K562 (cell line): ENCODE data around the gene TMEM129. TPM values are rescaled to one million over a fixed set of nuclear protein-coding genes. Genes with fewer than 3 reads are reported as not detected.
A peak's percentile ranks its signal among the peaks of the same experiment; 100 is the strongest.

Experiments used
- CEBPB ChIP-seq: fragments of 450-650 bp; IDR thresholded peaks from 2 replicates; pipeline ENCODE4 v1.6.1; 2016; ENCODE audit warnings: missing genetic modification characterization, missing compliant biosample characterization
- EGR1 ChIP-seq: fragments of 450-650 bp; conservative IDR thresholded peaks from 2 replicates; pipeline ENCODE4 v1.6.1; 2017; ENCODE audit warnings: mild to moderate bottlenecking
- KDM2B ChIP-seq: fragments of 250-450 bp; sonication (Bioruptor Pico); IDR thresholded peaks from 2 replicates; pipeline ENCODE4 v1.8.0; 2021; ENCODE audit warnings: mild to moderate bottlenecking, moderate library complexity
- KLF13 ChIP-seq: fragments of 450-650 bp; IDR thresholded peaks from 2 replicates; pipeline ENCODE4 v1.6.1; 2016; ENCODE audit warnings: missing genetic modification characterization, low read depth, mild to moderate bottlenecking, missing compliant biosample characterization, moderate library complexity, borderline replicate concordance
- L3MBTL2 ChIP-seq: fragments of 450-650 bp; IDR thresholded peaks from 2 replicates; pipeline ENCODE4 v1.6.1; 2016; ENCODE audit warnings: mild to moderate bottlenecking, moderate library complexity
- NR2F6 ChIP-seq: fragments of 450-650 bp; formaldehyde crosslinking; IDR thresholded peaks from 2 replicates; pipeline ENCODE4 v1.4.0; 2020; ENCODE audit warnings: mild to moderate bottlenecking
- POLR3G ChIP-seq: IDR thresholded peaks from 2 replicates; pipeline ENCODE4 v1.6.1; 2011; ENCODE audit not compliant: insufficient read length, insufficient replicate concordance; ENCODE audit errors: extremely low read depth
- SMARCB1 ChIP-seq: IDR thresholded peaks from 2 replicates; pipeline ENCODE4 v1.6.1; 2011; ENCODE audit warnings: improper control_type of control experiment, low read depth; ENCODE audit not compliant: insufficient read length
- TEAD4 ChIP-seq, 2 experiments: sonication (generic) in 1 of 2; formaldehyde crosslinking in 1 of 2; IDR thresholded peaks; 2 replicates each; pipeline versions ENCODE4 v1.6.1 to v1.8.0; 2012 to 2022; ENCODE audit warnings: borderline replicate concordance in 1 of 2, inconsistent platforms in 1 of 2, low read length in 1 of 2, mild to moderate bottlenecking in 1 of 2, missing genetic modification reagents in 1 of 2
- ZC3H4 ChIP-seq: sonication (generic); formaldehyde crosslinking; IDR thresholded peaks from 2 replicates; pipeline ENCODE4 v1.9.0; 2021; ENCODE audit warnings: missing genetic modification reagents, borderline replicate concordance
- ZNF146 ChIP-seq: IDR thresholded peaks from one replicate; pipeline ENCODE4 v1.6.1; 2018; ENCODE audit warnings: missing compliant biosample characterization; ENCODE audit not compliant: unreplicated experiment
- ZNF224 ChIP-seq: sonication (generic); formaldehyde crosslinking; IDR thresholded peaks from 2 replicates; pipeline ENCODE4 v1.8.0; 2022; ENCODE audit warnings: mild to moderate bottlenecking, missing genetic modification reagents
- ZNF444 ChIP-seq: fragments of 250-450 bp; sonication (Bioruptor Pico); IDR thresholded peaks from 2 replicates; pipeline ENCODE4 v1.4.0; 2020; ENCODE audit warnings: mild to moderate bottlenecking, moderate library complexity
- ZNF586 ChIP-seq: fragments of 450-650 bp; formaldehyde crosslinking; conservative IDR thresholded peaks from 2 replicates; pipeline ENCODE4 v1.4.0; 2020; ENCODE audit warnings: mild to moderate bottlenecking, moderate library complexity
- polyA plus RNA-seq, 8 experiments: library from polyadenylated mRNA; depleted of rRNA in 4 of 8; stranded (reverse) in 5 of 8; unstranded in 3 of 8; fragments of >200 nt; fragmentation: Nextera tagmentation in 2 of 8; fragmentation: Illumina TruSeq in 1 of 8; extraction: Ambion mirVana in 2 of 8; extraction: Trizol in 1 of 8; gene quantifications; 2 replicates each; pipeline versions ENCODE4 v1.2.1 to v1.2.3, GENCODE V29; 2011 to 2014; ENCODE audit warnings: inconsistent platforms in 1 of 8, missing spikeins in 1 of 8
- total RNA-seq, 7 experiments: library from RNA; depleted of rRNA in 6 of 7; stranded (reverse); fragments of >200 nt in 6 of 7; fragmentation: Illumina TruSeq in 2 of 7; extraction: Trizol in 2 of 7; gene quantifications; 2 replicates each; pipeline versions ENCODE4 v1.2.1 to v1.2.3, GENCODE V29; 2011 to 2021; ENCODE audit warnings: low replicate concordance in 1 of 7
- TF ChIP-seq, protein P1 (sequence below): fragments of 450-650 bp; formaldehyde crosslinking; IDR thresholded peaks from 2 replicates; pipeline ENCODE4 v1.4.0; 2020; ENCODE audit warnings: mild to moderate bottlenecking, moderate library complexity
- TF ChIP-seq, protein P2 (sequence below): IDR thresholded peaks from 2 replicates; pipeline ENCODE4 v1.6.1; 2016; ENCODE audit warnings: missing genetic modification characterization, missing compliant biosample characterization
- TF ChIP-seq, protein P3 (sequence below), 2 experiments: fragments of 450-650 bp in 1 of 2; sonication (generic) in 1 of 2; formaldehyde crosslinking in 1 of 2; IDR thresholded peaks; 2 replicates each; pipeline versions ENCODE4 v1.7.1 to v1.9.0; 2016 to 2022; ENCODE audit warnings: inconsistent platforms in 1 of 2, mild to moderate bottlenecking in 1 of 2, missing genetic modification reagents in 1 of 2

TMEM129 gene
- total and polyA plus RNA-seq, 9 of the 15 experiments (the other 6 are each of a cell fraction or from before 2014, with no cell fraction given), result 0.34 to 47.2 (median 18.8) TPM

DNA sequence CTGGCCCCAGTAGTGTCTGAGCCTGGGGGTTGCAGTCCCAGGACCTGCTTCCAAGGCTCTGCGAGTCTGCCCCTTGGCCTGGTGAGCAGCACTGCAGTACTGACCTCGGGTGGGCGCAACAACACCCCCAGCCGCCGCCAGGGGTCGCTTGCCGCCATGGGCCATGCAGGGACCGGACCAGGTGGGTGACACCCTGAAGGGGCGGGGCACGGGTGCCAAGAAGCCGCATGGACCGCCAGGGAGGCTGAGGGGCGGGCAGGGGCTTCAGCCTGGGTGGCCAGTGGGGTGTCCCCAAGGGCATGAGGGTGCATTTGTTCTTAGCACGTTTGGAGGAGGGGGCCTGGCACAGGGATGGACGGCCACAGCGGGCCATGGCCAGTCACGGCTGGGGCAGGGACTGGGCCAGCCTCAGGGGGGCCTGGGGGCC, 25.2 kb upstream of the TMEM129 start (continued):
- TF ChIP-seq TEAD4 (IDR thresholded peaks at IDR 0.05; ENCODE audit: low read length) (no peak), TEAD4 (CRISPR knock-in tag; IDR thresholded peaks at IDR 0.05; ENCODE audit: borderline replicate concordance) (no peak), NR2F6 (CRISPR knock-in tag) (no peak), ZNF586 (CRISPR knock-in tag) (no peak), ZNF146 (no peak), KLF13 (tag) (0 out of 2 replicates have a peak, but pooled peaks have one; percentile 42), KDM2B (CRISPR knock-in tag) (no peak), ZC3H4 (CRISPR knock-in tag) (no peak), EGR1 (no peak), CEBPB (no peak), ZNF224 (CRISPR knock-in tag) (no peak), SMARCB1 (no peak), L3MBTL2 (0 out of 2 replicates have a peak, but pooled peaks have one; percentile 24), ZNF444 (CRISPR knock-in tag) (no peak), POLR3G (no peak)
- TF ChIP-seq, protein P1, sequence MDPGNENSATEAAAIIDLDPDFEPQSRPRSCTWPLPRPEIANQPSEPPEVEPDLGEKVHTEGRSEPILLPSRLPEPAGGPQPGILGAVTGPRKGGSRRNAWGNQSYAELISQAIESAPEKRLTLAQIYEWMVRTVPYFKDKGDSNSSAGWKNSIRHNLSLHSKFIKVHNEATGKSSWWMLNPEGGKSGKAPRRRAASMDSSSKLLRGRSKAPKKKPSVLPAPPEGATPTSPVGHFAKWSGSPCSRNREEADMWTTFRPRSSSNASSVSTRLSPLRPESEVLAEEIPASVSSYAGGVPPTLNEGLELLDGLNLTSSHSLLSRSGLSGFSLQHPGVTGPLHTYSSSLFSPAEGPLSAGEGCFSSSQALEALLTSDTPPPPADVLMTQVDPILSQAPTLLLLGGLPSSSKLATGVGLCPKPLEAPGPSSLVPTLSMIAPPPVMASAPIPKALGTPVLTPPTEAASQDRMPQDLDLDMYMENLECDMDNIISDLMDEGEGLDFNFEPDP (CRISPR knock-in tag), result no peak
- TF ChIP-seq, protein P2, sequence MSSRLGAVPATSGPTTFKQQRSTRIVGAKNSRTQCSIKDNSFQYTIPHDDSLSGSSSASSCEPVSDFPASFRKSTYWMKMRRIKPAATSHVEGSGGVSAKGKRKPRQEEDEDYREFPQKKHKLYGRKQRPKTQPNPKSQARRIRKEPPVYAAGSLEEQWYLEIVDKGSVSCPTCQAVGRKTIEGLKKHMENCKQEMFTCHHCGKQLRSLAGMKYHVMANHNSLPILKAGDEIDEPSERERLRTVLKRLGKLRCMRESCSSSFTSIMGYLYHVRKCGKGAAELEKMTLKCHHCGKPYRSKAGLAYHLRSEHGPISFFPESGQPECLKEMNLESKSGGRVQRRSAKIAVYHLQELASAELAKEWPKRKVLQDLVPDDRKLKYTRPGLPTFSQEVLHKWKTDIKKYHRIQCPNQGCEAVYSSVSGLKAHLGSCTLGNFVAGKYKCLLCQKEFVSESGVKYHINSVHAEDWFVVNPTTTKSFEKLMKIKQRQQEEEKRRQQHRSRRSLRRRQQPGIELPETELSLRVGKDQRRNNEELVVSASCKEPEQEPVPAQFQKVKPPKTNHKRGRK (tag), result no peak
- TF ChIP-seq, protein P3, sequence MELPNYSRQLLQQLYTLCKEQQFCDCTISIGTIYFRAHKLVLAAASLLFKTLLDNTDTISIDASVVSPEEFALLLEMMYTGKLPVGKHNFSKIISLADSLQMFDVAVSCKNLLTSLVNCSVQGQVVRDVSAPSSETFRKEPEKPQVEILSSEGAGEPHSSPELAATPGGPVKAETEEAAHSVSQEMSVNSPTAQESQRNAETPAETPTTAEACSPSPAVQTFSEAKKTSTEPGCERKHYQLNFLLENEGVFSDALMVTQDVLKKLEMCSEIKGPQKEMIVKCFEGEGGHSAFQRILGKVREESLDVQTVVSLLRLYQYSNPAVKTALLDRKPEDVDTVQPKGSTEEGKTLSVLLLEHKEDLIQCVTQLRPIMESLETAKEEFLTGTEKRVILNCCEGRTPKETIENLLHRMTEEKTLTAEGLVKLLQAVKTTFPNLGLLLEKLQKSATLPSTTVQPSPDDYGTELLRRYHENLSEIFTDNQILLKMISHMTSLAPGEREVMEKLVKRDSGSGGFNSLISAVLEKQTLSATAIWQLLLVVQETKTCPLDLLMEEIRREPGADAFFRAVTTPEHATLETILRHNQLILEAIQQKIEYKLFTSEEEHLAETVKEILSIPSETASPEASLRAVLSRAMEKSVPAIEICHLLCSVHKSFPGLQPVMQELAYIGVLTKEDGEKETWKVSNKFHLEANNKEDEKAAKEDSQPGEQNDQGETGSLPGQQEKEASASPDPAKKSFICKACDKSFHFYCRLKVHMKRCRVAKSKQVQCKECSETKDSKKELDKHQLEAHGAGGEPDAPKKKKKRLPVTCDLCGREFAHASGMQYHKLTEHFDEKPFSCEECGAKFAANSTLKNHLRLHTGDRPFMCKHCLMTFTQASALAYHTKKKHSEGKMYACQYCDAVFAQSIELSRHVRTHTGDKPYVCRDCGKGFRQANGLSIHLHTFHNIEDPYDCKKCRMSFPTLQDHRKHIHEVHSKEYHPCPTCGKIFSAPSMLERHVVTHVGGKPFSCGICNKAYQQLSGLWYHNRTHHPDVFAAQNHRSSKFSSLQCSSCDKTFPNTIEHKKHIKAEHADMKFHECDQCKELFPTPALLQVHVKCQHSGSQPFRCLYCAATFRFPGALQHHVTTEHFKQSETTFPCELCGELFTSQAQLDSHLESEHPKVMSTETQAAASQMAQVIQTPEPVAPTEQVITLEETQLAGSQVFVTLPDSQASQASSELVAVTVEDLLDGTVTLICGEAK (IDR thresholded peaks at IDR 0.05), result no peak
- TF ChIP-seq, protein P3 (CRISPR knock-in tag; IDR thresholded peaks at IDR 0.05), result no peak
